ENCODE results near the gene SAMD11.
"Not testable (repeated sequence)": the region's sequence is repeated elsewhere in the genome, so short reads cannot be mapped to it uniquely, and the experiment has no call there.

The SAMD11 gene

GRCh38 chr1:944341-945325 is 20.9 kb downstream of the SAMD11 start:
- Histone ChIP-seq H3K4me1 (peaks cover 0 to 33% (median 32%) of the 10 kb centered on the region in 4 donors), H3K9me3 (no peaks in the 10 kb centered on the region), H3K4me3 (no peak overlapping the region), H3K27me3 (peaks cover 0 to 36% of the 10 kb centered on the region in 2 donors), H3K36me3 (peaks cover 24 to 61% (median 44%) of the 10 kb centered on the region in 3 donors), H3K27ac (no peak overlapping the region)
- intact Hi-C loops (cut with DNase I; ENCODE audit: low total_unique reads), result no loop called here
- no peak for DNase-seq
- TF ChIP-seq CTCF (IDR thresholded peaks at IDR 0.05), result no peak

GRCh38 chr1:945688-946556 is 22.2 kb downstream of the SAMD11 start:
- H3K36me3 ChIP-seq, result peaks cover 26 to 74% (median 57%) of the 10 kb centered on the region in 3 donors

GRCh38 chr1:946811-947210 is 23.1 kb downstream of the SAMD11 start:
- DNase-seq; H3K9me3 ChIP-seq; H3K4me3 ChIP-seq; H3K27ac ChIP-seq; intact Hi-C loops (cut with DNase I; ENCODE audit: low total_unique reads): not testable (repeated sequence)
- Histone ChIP-seq H3K27me3 (peaks cover 0 to 15% of the 10 kb centered on the region in 2 donors), H3K4me1 (peaks cover 0 to 12% (median 11%) of the 10 kb centered on the region in 4 donors), H3K36me3 (peaks cover 30 to 82% (median 66%) of the 10 kb centered on the region in 3 donors)

More at GRCh38 chr1:945688-946556, 22.2 kb downstream of the SAMD11 start:
- DNase-seq, result no peak
- Histone ChIP-seq H3K9me3 (no peaks in the 10 kb centered on the region), H3K27ac (no peak overlapping the region), H3K4me3 (no peak overlapping the region), H3K27me3 (peaks cover 0 to 23% of the 10 kb centered on the region in 2 donors), H3K4me1 (peaks cover 0 to 20% (median 20%) of the 10 kb centered on the region in 4 donors)
- TF ChIP-seq CTCF (IDR thresholded peaks at IDR 0.05), result no peak
- intact Hi-C loops (cut with DNase I; ENCODE audit: low total_unique reads), result no loop called here

- TF ChIP-seq CTCF (IDR thresholded peaks at IDR 0.05), result no peak
- no peak overlapping the region for H3K27ac ChIP-seq
- H3K4me3 ChIP-seq, result no peak overlapping the region
- H3K36me3 ChIP-seq, result peaks cover 42 to 94% (median 77%) of the 10 kb centered on the region in 3 donors
- peaks cover 0 to under 1% (median under 1%) of the 10 kb centered on the region in 4 donors for H3K4me1 ChIP-seq
- no peak for DNase-seq
- intact Hi-C loops (cut with DNase I; ENCODE audit: low total_unique reads), result no loop called here
- H3K27me3 ChIP-seq, result peaks cover 0 to 3% of the 10 kb centered on the region in 2 donors
- no peaks in the 10 kb centered on the region for H3K9me3 ChIP-seq
Observed at GRCh38 chr1:947958-948357, 24.2 kb downstream of the SAMD11 start.

- Histone ChIP-seq H3K9me3 (no peaks in the 10 kb centered on the region), H3K27ac (no peak overlapping the region), H3K36me3 (peaks cover 65 to 100% (median 94%) of the 10 kb centered on the region in 3 donors), H3K4me3 (no peak overlapping the region), H3K4me1 (no peaks in the 10 kb centered on the region), H3K27me3 (no peaks in the 10 kb centered on the region)
- intact Hi-C loops (cut with DNase I; ENCODE audit: low total_unique reads), result no loop called here
- DNase-seq, result no peak
- TF ChIP-seq CTCF (IDR thresholded peaks at IDR 0.05), result no peak
Observed at GRCh38 chr1:950268-950667, 26.5 kb downstream of the SAMD11 start.
